Measurements from ENCODE around the gene KCNH1.

The KCNH1 gene

DNA sequence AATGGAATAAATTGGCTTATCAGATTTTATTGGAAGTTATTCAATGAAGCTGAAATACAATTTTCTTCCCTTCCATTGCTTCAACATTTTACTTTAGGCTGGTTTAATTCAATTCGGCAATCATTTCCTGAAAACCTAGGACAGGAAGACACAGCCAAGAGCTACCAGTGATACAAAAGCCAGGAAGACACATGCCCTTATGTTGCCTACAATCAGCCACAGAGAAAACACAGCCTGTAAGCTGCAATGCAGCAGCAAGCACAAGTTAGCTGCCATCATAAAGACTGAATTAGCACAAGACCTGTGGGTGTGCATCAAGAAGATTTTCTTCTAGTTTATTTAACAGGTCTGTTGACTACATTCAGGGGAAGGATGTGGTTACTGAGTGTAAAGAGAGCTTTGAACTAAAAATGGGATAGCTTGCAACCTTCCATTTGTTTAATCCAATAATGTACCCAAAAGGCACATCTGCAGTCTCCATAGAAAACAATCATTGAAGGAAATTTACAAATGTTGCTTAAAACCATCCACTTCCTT, 193.8 kb downstream of the KCNH1 start:
- DNase-seq (ENCODE audit: insufficient read length, low spot score) (no peak), FAIRE-seq (no peak)
- no peak for TF ChIP-seq POLR2A (IDR thresholded peaks at IDR 0.05; ENCODE audit: low read depth, low read length)

- FAIRE-seq, result no peak
- DNase-seq (ENCODE audit: insufficient read length, low spot score), result no peak
- no peak for TF ChIP-seq POLR2A (IDR thresholded peaks at IDR 0.05; ENCODE audit: low read depth, low read length)
Observed at GRCh38 chr1:210938416-210938925, 195.5 kb downstream of the KCNH1 start.

GRCh38 chr1:210937846-210938245, 196.1 kb downstream of the KCNH1 start:
- no peak for TF ChIP-seq POLR2A (IDR thresholded peaks at IDR 0.05; ENCODE audit: low read depth, low read length)
- FAIRE-seq (no peak), DNase-seq (ENCODE audit: insufficient read length, low spot score) (no peak)

DNA sequence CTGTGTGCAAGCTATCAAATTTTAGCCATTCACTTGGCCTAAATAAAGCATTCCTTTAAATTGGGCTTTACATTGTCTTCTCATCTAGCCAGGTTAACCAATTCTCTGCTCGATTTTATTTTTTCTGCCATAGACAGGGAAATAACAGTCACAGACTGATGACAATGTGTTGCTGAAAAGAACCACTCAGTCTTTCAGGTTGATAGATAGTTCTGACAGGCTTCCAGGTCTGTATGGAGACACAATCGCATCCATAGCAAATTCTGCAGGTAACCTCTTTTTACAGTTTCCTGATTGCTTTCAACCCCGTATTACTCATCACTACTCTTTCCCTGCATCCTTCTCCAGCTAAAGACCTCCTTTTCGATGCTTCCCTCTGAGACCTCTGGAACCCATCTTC, 198.0 kb downstream of the KCNH1 start:
- FAIRE-seq (no peak), DNase-seq (ENCODE audit: insufficient read length, low spot score) (no peak)
- no peak for TF ChIP-seq POLR2A (IDR thresholded peaks at IDR 0.05; ENCODE audit: low read depth, low read length)

DNA sequence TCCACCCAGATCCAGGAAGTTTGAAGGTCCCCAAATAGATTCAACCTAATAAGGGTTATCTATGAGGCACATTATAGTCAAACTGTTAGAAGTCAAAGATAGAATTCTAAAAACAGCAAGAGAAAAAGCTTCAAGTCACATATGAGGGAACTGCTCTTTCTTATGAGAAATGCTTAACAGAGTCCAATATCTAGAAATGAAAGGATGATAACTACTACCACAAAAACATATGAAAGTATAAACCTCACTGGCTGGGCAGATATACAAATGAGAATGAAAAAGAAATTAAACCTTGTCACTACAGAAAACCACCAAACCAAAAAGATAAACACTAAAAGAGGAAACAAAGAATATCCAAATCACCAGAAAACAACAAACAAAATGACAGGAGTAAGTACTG, 201.8 kb downstream of the KCNH1 start:
- FAIRE-seq (peak; percentile 20), DNase-seq (ENCODE audit: insufficient read length, low spot score) (no peak)
- no peak for TF ChIP-seq POLR2A (IDR thresholded peaks at IDR 0.05; ENCODE audit: low read depth, low read length)

DNA sequence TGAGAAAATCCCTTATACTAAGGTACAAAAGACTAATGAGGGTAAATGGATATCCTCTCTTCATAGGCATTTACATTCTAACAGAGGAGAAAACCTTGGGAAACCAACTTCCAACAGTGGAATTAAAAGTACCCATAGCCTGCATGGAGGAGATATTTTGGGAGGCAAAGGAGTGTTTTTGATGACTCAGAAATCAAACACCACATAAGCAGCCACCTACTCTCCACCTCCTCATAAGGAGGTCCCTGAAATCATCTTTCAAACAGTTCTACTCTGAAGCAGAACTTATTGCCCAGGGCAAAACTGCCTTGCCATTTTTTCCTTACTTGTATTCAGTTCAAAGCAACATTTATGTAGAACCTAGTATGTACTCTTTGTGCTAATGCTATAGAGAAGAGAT, 211.3 kb downstream of the KCNH1 start:
- no peak for TF ChIP-seq POLR2A (IDR thresholded peaks at IDR 0.05; ENCODE audit: low read depth, low read length)
- FAIRE-seq, result no peak
- DNase-seq (ENCODE audit: insufficient read length, low spot score), result peak; percentile 3

DNA sequence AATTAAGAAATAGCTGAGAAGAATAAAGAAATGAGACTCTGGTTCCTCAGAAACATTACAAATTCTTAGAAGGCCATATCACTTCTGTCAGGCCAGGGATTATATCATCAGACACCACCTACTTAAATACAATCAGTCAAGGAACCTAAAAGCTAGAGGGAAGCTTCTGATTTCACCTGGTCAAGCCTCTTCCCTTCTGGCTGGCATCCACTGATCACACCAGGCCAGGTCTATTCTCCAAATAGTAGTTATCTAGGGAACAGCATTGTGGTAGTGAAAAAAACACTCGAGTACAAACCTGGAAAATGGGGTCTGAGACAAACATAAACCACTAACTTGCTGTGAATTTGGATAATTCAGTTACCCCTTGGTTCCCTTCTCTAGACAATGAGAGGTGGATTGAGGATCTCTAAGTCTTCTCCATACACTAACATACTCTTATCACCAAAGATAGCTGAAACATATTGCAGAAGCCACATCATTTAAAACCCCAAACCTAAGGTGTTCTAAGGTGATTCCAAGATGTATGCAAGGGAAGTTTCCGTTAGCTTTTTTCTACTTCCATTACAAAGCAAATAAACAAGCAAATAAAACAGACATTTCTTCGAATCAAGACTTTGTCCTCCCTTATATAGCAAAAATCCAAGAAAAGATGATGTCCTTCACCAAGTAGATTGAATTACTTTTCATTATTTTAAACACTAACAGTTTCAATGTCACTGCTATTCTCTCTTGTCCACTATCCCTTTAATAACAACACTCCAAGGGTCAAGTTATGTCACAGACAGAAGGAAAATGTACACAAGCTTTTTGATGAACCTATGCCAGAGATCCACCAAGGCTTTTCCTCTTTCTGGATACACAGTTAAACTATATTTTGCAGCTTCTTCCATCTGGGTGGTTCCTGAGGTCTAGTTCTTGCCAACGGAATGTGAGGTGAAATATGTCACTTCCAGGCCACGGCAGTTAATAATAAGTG, 212.9 kb downstream of the KCNH1 start:
- no peak for TF ChIP-seq POLR2A (IDR thresholded peaks at IDR 0.05; ENCODE audit: low read depth, low read length)
- no peak for DNase-seq (ENCODE audit: insufficient read length, low spot score)
- no peak for FAIRE-seq

DNA sequence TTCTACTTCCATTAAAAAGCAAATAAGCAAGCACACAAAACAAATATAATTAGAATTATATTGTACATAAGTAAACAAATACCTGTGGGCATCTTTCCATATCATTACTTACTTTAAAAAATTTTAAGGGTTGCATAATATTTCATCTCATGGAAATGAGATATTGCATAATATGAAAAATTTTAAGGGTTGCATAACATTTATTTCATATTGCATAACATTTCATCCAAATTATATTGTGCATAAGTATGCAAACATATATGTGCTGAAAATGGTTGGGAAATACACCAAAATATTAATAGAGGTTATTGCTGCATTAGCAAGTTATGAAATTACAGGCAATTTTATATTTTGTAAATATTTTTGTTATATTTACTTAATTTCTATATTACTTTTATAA, 213.7 kb downstream of the KCNH1 start:
- FAIRE-seq, result no peak
- DNase-seq (ENCODE audit: insufficient read length, low spot score), result no peak
- TF ChIP-seq POLR2A (IDR thresholded peaks at IDR 0.05; ENCODE audit: low read depth, low read length), result no peak

- TF ChIP-seq POLR2A (IDR thresholded peaks at IDR 0.05; ENCODE audit: low read depth, low read length), result no peak
- no peak for DNase-seq (ENCODE audit: insufficient read length, low spot score)
- FAIRE-seq, result no peak
Observed at GRCh38 chr1:210918893-210919292, 215.1 kb downstream of the KCNH1 start.

DNA sequence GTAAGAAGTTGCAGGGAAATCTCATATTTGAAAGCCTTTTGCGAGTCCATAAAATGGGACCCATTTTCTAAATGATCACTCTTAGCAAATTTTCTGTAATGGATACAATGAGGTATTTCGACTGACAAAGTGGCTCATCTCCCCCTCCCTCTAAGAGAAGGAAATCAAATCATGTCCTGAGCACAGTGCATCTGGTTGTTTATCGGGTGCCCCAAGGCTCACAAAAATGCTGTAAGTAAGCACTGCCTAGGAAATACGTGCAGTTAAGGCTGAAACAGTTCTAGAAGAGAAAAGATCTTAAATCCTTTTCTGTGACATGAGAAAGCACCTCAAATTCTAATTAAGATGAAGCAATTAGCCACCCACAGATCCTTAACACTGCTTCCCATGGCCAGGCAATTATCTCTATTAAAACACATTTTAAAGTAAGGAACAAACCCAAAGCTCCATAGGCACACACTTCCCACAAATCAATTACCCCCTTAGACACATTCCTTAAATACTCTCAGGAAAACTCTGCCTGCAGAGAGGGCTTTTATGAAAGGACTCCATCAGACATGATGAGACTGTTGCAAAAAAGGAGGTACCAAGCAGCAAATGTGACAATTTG, 216.3 kb downstream of the KCNH1 start:
- DNase-seq (ENCODE audit: insufficient read length, low spot score), result no peak
- no peak for FAIRE-seq

GRCh38 chr1:210916548-210916947, 217.4 kb downstream of the KCNH1 start:
- FAIRE-seq (no peak), DNase-seq (ENCODE audit: insufficient read length, low spot score) (no peak)
- TF ChIP-seq POLR2A (IDR thresholded peaks at IDR 0.05; ENCODE audit: low read depth, low read length), result no peak

More for the DNA sequence above, 216.3 kb downstream of the KCNH1 start:
- no peak for TF ChIP-seq POLR2A (IDR thresholded peaks at IDR 0.05; ENCODE audit: low read depth, low read length)

- FAIRE-seq, result no peak
- no peak for TF ChIP-seq POLR2A (IDR thresholded peaks at IDR 0.05; ENCODE audit: low read depth, low read length)
- no peak for DNase-seq (ENCODE audit: insufficient read length, low spot score)
Observed at GRCh38 chr1:210915890-210916507, 217.9 kb downstream of the KCNH1 start.

DNA sequence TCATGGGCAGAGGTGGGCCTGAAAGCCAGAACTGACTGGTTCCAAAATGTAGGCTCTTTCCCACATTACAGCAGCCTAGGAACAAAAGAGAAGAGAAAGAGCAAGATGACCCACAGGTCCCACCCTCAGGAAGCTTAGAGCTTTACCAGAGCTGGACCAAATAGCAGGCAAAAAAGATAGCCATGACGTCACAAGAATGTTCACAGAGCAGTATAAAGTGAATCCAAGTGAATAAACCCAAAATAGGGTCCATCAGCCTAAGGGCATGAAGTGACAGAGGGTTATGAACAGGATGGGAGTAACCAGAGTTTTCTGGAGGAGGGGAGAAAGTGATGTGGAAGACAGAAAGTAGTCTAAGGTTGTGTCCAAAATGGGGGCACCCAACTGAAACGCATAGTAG, 221.2 kb downstream of the KCNH1 start:
- no peak for DNase-seq (ENCODE audit: insufficient read length, low spot score)
- no peak for TF ChIP-seq POLR2A (IDR thresholded peaks at IDR 0.05; ENCODE audit: low read depth, low read length)
- no peak for FAIRE-seq

GRCh38 chr1:210910020-210910575, 223.8 kb downstream of the KCNH1 start:
- TF ChIP-seq POLR2A (IDR thresholded peaks at IDR 0.05; ENCODE audit: low read depth, low read length), result no peak
- DNase-seq (ENCODE audit: insufficient read length, low spot score) (no peak), FAIRE-seq (no peak)

Measured in H54 (cell line).